Gastroesophageal sphincter (tissue), 4 donors: Measurements from ENCODE around the gene ZACN. TPM values are rescaled to one million over a fixed set of nuclear protein-coding genes. Genes with fewer than 3 reads are reported as not detected.

Experiments
- ATAC-seq: fragments of 150-250 bp; one replicate; pipeline ENCODE4 v1.9.1; 2016; ENCODE audit warnings: mild to moderate bottlenecking, moderate library complexity
- H3K27ac ChIP-seq, 4 donors: fragments of 200-600 bp; sonication (generic) in 3 of 4; 1 replicate in 3 of 4; 2 replicates in 1 of 4; pipeline ENCODE4 v1.5.1; 2016 to 2019
- H3K27me3 ChIP-seq: fragments of 200-600 bp; sonication (generic); one replicate; pipeline ENCODE4 v1.5.1; 2019
- H3K36me3 ChIP-seq, 2 donors: fragments of 200-600 bp; sonication (generic); one replicate each; pipeline ENCODE4 v1.5.1; 2019; ENCODE audit warnings: control low read depth in 1 of 2
- H3K4me1 ChIP-seq, 3 donors: fragments of 200-600 bp; sonication (generic); 1 replicate in 2 of 3; 2 replicates in 1 of 3; pipeline ENCODE4 v1.5.1; 2016 to 2019; ENCODE audit warnings: control low read depth in 2 of 3
- H3K4me3 ChIP-seq, 2 donors: fragments of 200-600 bp; sonication (generic); one replicate each; pipeline ENCODE4 v1.5.1; 2019; ENCODE audit warnings: mild to moderate bottlenecking in 1 of 2, moderate library complexity in 1 of 2
- H3K9me3 ChIP-seq, 3 donors: fragments of 200-600 bp; sonication (generic); one replicate each; pipeline ENCODE4 v1.5.1; 2017 to 2019; ENCODE audit warnings: control low read depth in 2 of 3
- CTCF ChIP-seq, 4 experiments: fragments of 200-600 bp in 2 of 4; fragments of 450-650 bp in 2 of 4; sonication (generic) in 1 of 4; IDR thresholded peaks; one replicate each; pipeline ENCODE4 v1.5.1; 2017 to 2019; ENCODE audit warnings: antibody characterized with exemption in 4 of 4, mild to moderate bottlenecking in 2 of 4, moderate library complexity in 2 of 4
- EP300 ChIP-seq: sonication (generic); formaldehyde crosslinking; IDR thresholded peaks from one replicate; pipeline ENCODE4 v1.6.1; 2017; ENCODE audit warnings: antibody characterized with exemption, mild to moderate bottlenecking
- POLR2A ChIP-seq, 2 donors: fragments of 450-650 bp; IDR thresholded peaks; one replicate each; pipeline ENCODE4 v1.6.1; 2017; ENCODE audit warnings: antibody characterized with exemption in 2 of 2, mild to moderate bottlenecking in 2 of 2, moderate library complexity in 1 of 2
- POLR2AphosphoS5 ChIP-seq: sonication (generic); formaldehyde crosslinking; IDR thresholded peaks from one replicate; pipeline ENCODE4 v1.6.1; 2017; ENCODE audit warnings: antibody characterized with exemption
- WGBS, 2 donors: methylation state at CpG; one replicate each; pipeline ENCODE4 v1.1.5; 2018; ENCODE audit warnings: low coverage in 1 of 2; 5-methylcytosine and 5-hydroxymethylcytosine counted together
- total RNA-seq, 4 donors: library from RNA; depleted of rRNA; stranded (reverse); fragments of >200 nt; gene quantifications; one replicate each; pipeline ENCODE4 v1.1.0, GENCODE V29; 2016

The ZACN gene
- total RNA-seq, 4 donors from 2014 or later = not detected

- H3K9me3 ChIP-seq = no peaks in the 10 kb centered on the region
- no peak overlapping the region for H3K4me3 ChIP-seq
- 0 to 75% methylated on average over 1 to 5 of the region's 5 CpGs for WGBS, 2 donors
- TF ChIP-seq POLR2AphosphoS5 (no peak), EP300 (no peak), POLR2A (IDR thresholded peaks at IDR 0.05) (no peak), CTCF (IDR thresholded peaks at IDR 0.05) (no peak)
- no peaks in the 10 kb centered on the region for H3K36me3 ChIP-seq
- H3K4me1 ChIP-seq = peaks cover 0 to 12% (median 5%) of the 10 kb centered on the region in 3 donors
- H3K27me3 ChIP-seq = peaks cover 11% of the 10 kb centered on the region
- no peak for ATAC-seq
- no peak overlapping the region for H3K27ac ChIP-seq
Measured at GRCh38 chr17:76123191-76123499, 44.2 kb downstream of the ZACN start.

- Histone ChIP-seq H3K36me3 (no peaks in the 10 kb centered on the region), H3K27ac (no peak overlapping the region), H3K27me3 (peaks cover 11% of the 10 kb centered on the region), H3K4me1 (peaks cover 0 to 12% (median 5%) of the 10 kb centered on the region in 3 donors), H3K9me3 (no peaks in the 10 kb centered on the region), H3K4me3 (no peak overlapping the region)
- WGBS, 2 donors = no CpG with 5 or more reads among the region's 9 CpGs
- TF ChIP-seq POLR2AphosphoS5 = no peak
- no peak for TF ChIP-seq EP300
- TF ChIP-seq CTCF (IDR thresholded peaks at IDR 0.05) = no peak
- TF ChIP-seq POLR2A (IDR thresholded peaks at IDR 0.05) = no peak
- ATAC-seq = no peak
Measured at GRCh38 chr17:76123749-76124581, 45.0 kb downstream of the ZACN start.

GRCh38 chr17:76124582-76125390 is 45.8 kb downstream of the ZACN start:
- Histone ChIP-seq H3K4me3 (no peak overlapping the region), H3K36me3 (no peaks in the 10 kb centered on the region), H3K27ac (no peak overlapping the region), H3K27me3 (peaks cover 11% of the 10 kb centered on the region), H3K9me3 (no peaks in the 10 kb centered on the region), H3K4me1 (peaks cover 0 to 12% (median 5%) of the 10 kb centered on the region in 3 donors)
- TF ChIP-seq EP300 (no peak), POLR2AphosphoS5 (no peak), POLR2A (IDR thresholded peaks at IDR 0.05) (no peak)
- ATAC-seq = no peak
- WGBS, 2 donors = 76 to 80% methylated on average over 12 to 15 of the region's 22 CpGs

- WGBS, 2 donors = 88% methylated on average over 4 of the region's 5 CpGs; no CpG with 5 or more reads in 1 of the 2 donors
- H3K9me3 ChIP-seq = no peaks in the 10 kb centered on the region
- no peaks in the 10 kb centered on the region for H3K36me3 ChIP-seq
- no peak overlapping the region for H3K27ac ChIP-seq
- ATAC-seq = no peak
- TF ChIP-seq EP300 (no peak), POLR2A (IDR thresholded peaks at IDR 0.05) (no peak), CTCF (IDR thresholded peaks at IDR 0.05) (no peak), POLR2AphosphoS5 (no peak)
- no peak overlapping the region for H3K4me3 ChIP-seq
- H3K4me1 ChIP-seq = peaks cover 0 to 12% (median 5%) of the 10 kb centered on the region in 3 donors
- peaks cover 10% of the 10 kb centered on the region for H3K27me3 ChIP-seq
Measured at GRCh38 chr17:76125391-76125675, 46.4 kb downstream of the ZACN start.

GRCh38 chr17:76125922-76126321 is 46.9 kb downstream of the ZACN start:
- Histone ChIP-seq H3K4me1 (peaks cover 0 to 12% (median 5%) of the 10 kb centered on the region in 3 donors), H3K27me3 (peaks cover 13% of the 10 kb centered on the region), H3K4me3 (no peak overlapping the region), H3K27ac (no peak overlapping the region), H3K9me3 (no peaks in the 10 kb centered on the region), H3K36me3 (no peaks in the 10 kb centered on the region)
- ATAC-seq = no peak
- WGBS, 2 donors = 85% methylated on average over 1 of the region's 1 CpG; no CpG with 5 or more reads in 1 of the 2 donors
- no peak for TF ChIP-seq EP300
- TF ChIP-seq POLR2AphosphoS5 = no peak
- no peak for TF ChIP-seq POLR2A (IDR thresholded peaks at IDR 0.05)
- no peak for TF ChIP-seq CTCF (IDR thresholded peaks at IDR 0.05)
